ENCODE measurements around the gene FBXW10B. TPM values are rescaled to one million over a fixed set of nuclear protein-coding genes. Genes with fewer than 3 reads are reported as not detected.
"Not testable (repeated sequence)": the region's sequence is repeated elsewhere in the genome, so short reads cannot be mapped to it uniquely, and the experiment has no call there.

FBXW10B gene
- total and polyA plus RNA-seq, 2 donors, result 0.52 to 1.7 TPM

- 29% methylated on average over 6 of the region's 6 CpGs for WGBS
- H3K36me3 ChIP-seq (ENCODE audit: insufficient read depth); DNase-seq (ENCODE audit: extremely low spot score); H3K27ac ChIP-seq (ENCODE audit: low read depth); H3K4me1 ChIP-seq (ENCODE audit: insufficient read depth); H3K4me3 ChIP-seq (ENCODE audit: low read depth, low read length): not testable (repeated sequence)
Measured at GRCh38 chr17:15615850-15616249, 3.7 kb downstream of the FBXW10B start.

- not testable (repeated sequence) for H3K4me3 ChIP-seq (ENCODE audit: low read depth, low read length); H3K36me3 ChIP-seq (ENCODE audit: insufficient read depth); H3K4me1 ChIP-seq (ENCODE audit: insufficient read depth); DNase-seq (ENCODE audit: extremely low spot score); H3K27ac ChIP-seq (ENCODE audit: low read depth)
- WGBS, result 88% methylated on average over 1 of the region's 1 CpG
Measured at GRCh38 chr17:15613111-15613510, 6.4 kb downstream of the FBXW10B start.

- 96% methylated on average over 8 of the region's 8 CpGs for WGBS
- H3K4me3 ChIP-seq (ENCODE audit: low read depth, low read length); H3K36me3 ChIP-seq (ENCODE audit: insufficient read depth); H3K4me1 ChIP-seq (ENCODE audit: insufficient read depth); DNase-seq (ENCODE audit: extremely low spot score); H3K27ac ChIP-seq (ENCODE audit: low read depth): not testable (repeated sequence)
Measured at GRCh38 chr17:15592960-15593359, 26.5 kb downstream of the FBXW10B start.

- whole genome bisulfite sequencing, result 41% methylated on average over 5 of the region's 5 CpGs
- H3K27ac ChIP-seq (ENCODE audit: low read depth); H3K4me3 ChIP-seq (ENCODE audit: low read depth, low read length); DNase-seq (ENCODE audit: extremely low spot score); H3K36me3 ChIP-seq (ENCODE audit: insufficient read depth); H3K4me1 ChIP-seq (ENCODE audit: insufficient read depth): not testable (repeated sequence)
Measured at GRCh38 chr17:15591986-15592385, 27.5 kb downstream of the FBXW10B start.

GRCh38 chr17:15590844-15591243 is 28.7 kb downstream of the FBXW10B start:
- WGBS, result 96% methylated on average over 1 of the region's 1 CpG
- H3K4me3 ChIP-seq (ENCODE audit: low read depth, low read length); H3K4me1 ChIP-seq (ENCODE audit: insufficient read depth); DNase-seq (ENCODE audit: extremely low spot score); H3K36me3 ChIP-seq (ENCODE audit: insufficient read depth); H3K27ac ChIP-seq (ENCODE audit: low read depth): not testable (repeated sequence)

- not testable (repeated sequence) for DNase-seq (ENCODE audit: extremely low spot score); H3K27ac ChIP-seq (ENCODE audit: low read depth); H3K4me3 ChIP-seq (ENCODE audit: low read depth, low read length); H3K4me1 ChIP-seq (ENCODE audit: insufficient read depth); H3K36me3 ChIP-seq (ENCODE audit: insufficient read depth)
- WGBS, result 71% methylated on average over 13 of the region's 17 CpGs
Measured at GRCh38 chr17:15589544-15590536, 29.7 kb downstream of the FBXW10B start.

GRCh38 chr17:15588017-15588416 is 31.5 kb downstream of the FBXW10B start:
- H3K27ac ChIP-seq (ENCODE audit: low read depth); H3K4me1 ChIP-seq (ENCODE audit: insufficient read depth); DNase-seq (ENCODE audit: extremely low spot score); H3K36me3 ChIP-seq (ENCODE audit: insufficient read depth); H3K4me3 ChIP-seq (ENCODE audit: low read depth, low read length): not testable (repeated sequence)
- 84% methylated on average over 8 of the region's 8 CpGs for WGBS

- H3K27ac ChIP-seq (ENCODE audit: low read depth); DNase-seq (ENCODE audit: extremely low spot score); H3K4me3 ChIP-seq (ENCODE audit: low read depth, low read length); H3K36me3 ChIP-seq (ENCODE audit: insufficient read depth); H3K4me1 ChIP-seq (ENCODE audit: insufficient read depth): not testable (repeated sequence)
- WGBS, result 76% methylated on average over 3 of the region's 5 CpGs
Measured at GRCh38 chr17:15583313-15583712, 36.2 kb downstream of the FBXW10B start.

- WGBS, result 92% methylated on average over 4 of the region's 4 CpGs
- not testable (repeated sequence) for H3K36me3 ChIP-seq (ENCODE audit: insufficient read depth); DNase-seq (ENCODE audit: extremely low spot score); H3K27ac ChIP-seq (ENCODE audit: low read depth); H3K4me1 ChIP-seq (ENCODE audit: insufficient read depth); H3K4me3 ChIP-seq (ENCODE audit: low read depth, low read length)
Measured at GRCh38 chr17:15581462-15581861, 38.0 kb downstream of the FBXW10B start.

- WGBS, result no CpG with 5 or more reads among the region's 1 CpG
- H3K36me3 ChIP-seq (ENCODE audit: insufficient read depth); H3K4me3 ChIP-seq (ENCODE audit: low read depth, low read length); H3K4me1 ChIP-seq (ENCODE audit: insufficient read depth); H3K27ac ChIP-seq (ENCODE audit: low read depth); DNase-seq (ENCODE audit: extremely low spot score): not testable (repeated sequence)
Measured at GRCh38 chr17:15576848-15577247, 42.7 kb downstream of the FBXW10B start.

GRCh38 chr17:15574660-15575059 is 44.8 kb downstream of the FBXW10B start:
- H3K27ac ChIP-seq (ENCODE audit: low read depth); H3K4me3 ChIP-seq (ENCODE audit: low read depth, low read length); H3K4me1 ChIP-seq (ENCODE audit: insufficient read depth); H3K36me3 ChIP-seq (ENCODE audit: insufficient read depth); DNase-seq (ENCODE audit: extremely low spot score): not testable (repeated sequence)
- WGBS, result 86% methylated on average over 2 of the region's 5 CpGs

- not testable (repeated sequence) for DNase-seq (ENCODE audit: extremely low spot score); H3K27ac ChIP-seq (ENCODE audit: low read depth); H3K4me1 ChIP-seq (ENCODE audit: insufficient read depth); H3K36me3 ChIP-seq (ENCODE audit: insufficient read depth); H3K4me3 ChIP-seq (ENCODE audit: low read depth, low read length)
- 19% methylated on average over 4 of the region's 4 CpGs for WGBS
Measured at GRCh38 chr17:15573870-15574269, 45.6 kb downstream of the FBXW10B start.
